Transverse colon (tissue), 4 donors: ENCODE data around the gene B4GALT2. TPM values are rescaled to one million over a fixed set of nuclear protein-coding genes. Genes with fewer than 3 reads are reported as not detected.

Experiments
- DNase-seq: peaks from one replicate; pipeline ENCODE4 v3.0.0-alpha.2; 2019
- H3K27ac ChIP-seq, 4 donors: fragments of 200-600 bp; sonication (generic); 2 replicates each; pipeline ENCODE4 v1.5.1; 2016 to 2018; ENCODE audit warnings: inconsistent platforms in 4 of 4
- H3K27me3 ChIP-seq: fragments of 200-600 bp; sonication (generic); 2 replicates; pipeline ENCODE4 v1.5.1; 2017; ENCODE audit warnings: inconsistent platforms
- H3K36me3 ChIP-seq, 4 donors: fragments of 200-600 bp; sonication (generic); 2 replicates each; pipeline ENCODE4 v1.5.1; 2017 to 2019; ENCODE audit warnings: inconsistent platforms in 4 of 4
- H3K4me1 ChIP-seq, 4 donors: fragments of 200-600 bp; sonication (generic); 2 replicates each; pipeline ENCODE4 v1.5.1; 2017 to 2020; ENCODE audit warnings: inconsistent platforms in 4 of 4
- H3K4me3 ChIP-seq, 4 donors: fragments of 200-600 bp; sonication (generic); 1 replicate in 1 of 4; 2 replicates in 3 of 4; pipeline versions ENCODE4 v1.5.1 to v1.6.1; 2017 to 2019; ENCODE audit warnings: inconsistent platforms in 4 of 4
- H3K9me3 ChIP-seq, 2 donors: fragments of 200-600 bp; sonication (generic); 2 replicates each; pipeline ENCODE4 v1.5.1; 2017 to 2019; ENCODE audit warnings: inconsistent platforms in 2 of 2
- EP300 ChIP-seq: sonication (generic); formaldehyde crosslinking; IDR thresholded peaks from one replicate; pipeline ENCODE4 v1.6.1; 2017; ENCODE audit warnings: antibody characterized with exemption, low read depth
- POLR2A ChIP-seq: fragments of 450-650 bp; IDR thresholded peaks from one replicate; pipeline ENCODE4 v1.6.1; 2016; ENCODE audit warnings: antibody characterized with exemption, mild to moderate bottlenecking, moderate library complexity
- POLR2AphosphoS5 ChIP-seq, 3 donors: sonication (generic); formaldehyde crosslinking; IDR thresholded peaks; one replicate each; pipeline ENCODE4 v1.6.1; 2016; ENCODE audit warnings: antibody characterized with exemption in 3 of 3
- WGBS, 2 donors: methylation state at CpG; one replicate each; pipeline ENCODE4 v1.1.5; 2018; ENCODE audit warnings: low coverage in 1 of 2; 5-methylcytosine and 5-hydroxymethylcytosine counted together
- in situ Hi-C, 4 donors: fragments of 200-750 bp; cut with MboI; loops; one replicate each; pipeline versions ENCODE4 v1.15.0 to v1.15.1; 2017; ENCODE audit warnings: low sequenced_read_pairs in 3 of 4, low pct_ligation_motif_present in 1 of 4, low pct_unique_long_range_greater_than_20kb in 1 of 4
- intact Hi-C: fragments of 100-400 bp; cut with DNase I; formaldehyde crosslinking; loops from one replicate; pipeline ENCODE4 v1.15.1; 2023; ENCODE audit warnings: low total_unique reads
- total RNA-seq, 4 donors: library from RNA; depleted of rRNA; stranded (reverse); fragments of >200 nt; gene quantifications; one replicate each; pipeline ENCODE4 v1.1.0, GENCODE V29; 2016
- TF ChIP-seq, protein P1 (sequence below), 5 experiments: fragments of 200-600 bp in 3 of 5; fragments of 450-650 bp in 2 of 5; sonication (generic) in 3 of 5; IDR thresholded peaks; 1 replicate in 2 of 5; 2 replicates in 3 of 5; pipeline ENCODE4 v1.5.1; 2016 to 2017; ENCODE audit warnings: antibody characterized with exemption in 5 of 5, inconsistent platforms in 3 of 5, mild to moderate bottlenecking in 2 of 5, moderate library complexity in 1 of 5

The B4GALT2 gene
- total RNA-seq, 4 donors from 2014 or later, result 16.5 to 19.5 (median 18.6) TPM

DNA sequence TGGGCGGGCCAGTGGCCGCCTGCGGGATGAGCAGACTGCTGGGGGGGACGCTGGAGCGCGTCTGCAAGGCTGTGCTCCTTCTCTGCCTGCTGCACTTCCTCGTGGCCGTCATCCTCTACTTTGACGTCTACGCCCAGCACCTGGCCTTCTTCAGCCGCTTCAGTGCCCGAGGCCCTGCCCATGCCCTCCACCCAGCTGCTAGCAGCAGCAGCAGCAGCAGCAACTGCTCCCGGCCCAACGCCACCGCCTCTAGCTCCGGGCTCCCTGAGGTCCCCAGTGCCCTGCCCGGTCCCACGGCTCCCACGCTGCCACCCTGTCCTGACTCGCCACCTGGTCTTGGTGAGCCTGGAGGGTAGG lies 2.1 kb downstream of the B4GALT2 start:
- intact Hi-C loops (no loop called here), in situ Hi-C loops (no loop called here)
- no peaks in the 10 kb centered on the region for H3K9me3 ChIP-seq
- peak; percentile 79 for DNase-seq
- TF ChIP-seq POLR2AphosphoS5 (IDR thresholded peaks at IDR 0.05) (peak; percentile 48 to 66 (median 59)), POLR2A (peak; percentile 59), EP300 (no peak)
- TF ChIP-seq, protein P1, sequence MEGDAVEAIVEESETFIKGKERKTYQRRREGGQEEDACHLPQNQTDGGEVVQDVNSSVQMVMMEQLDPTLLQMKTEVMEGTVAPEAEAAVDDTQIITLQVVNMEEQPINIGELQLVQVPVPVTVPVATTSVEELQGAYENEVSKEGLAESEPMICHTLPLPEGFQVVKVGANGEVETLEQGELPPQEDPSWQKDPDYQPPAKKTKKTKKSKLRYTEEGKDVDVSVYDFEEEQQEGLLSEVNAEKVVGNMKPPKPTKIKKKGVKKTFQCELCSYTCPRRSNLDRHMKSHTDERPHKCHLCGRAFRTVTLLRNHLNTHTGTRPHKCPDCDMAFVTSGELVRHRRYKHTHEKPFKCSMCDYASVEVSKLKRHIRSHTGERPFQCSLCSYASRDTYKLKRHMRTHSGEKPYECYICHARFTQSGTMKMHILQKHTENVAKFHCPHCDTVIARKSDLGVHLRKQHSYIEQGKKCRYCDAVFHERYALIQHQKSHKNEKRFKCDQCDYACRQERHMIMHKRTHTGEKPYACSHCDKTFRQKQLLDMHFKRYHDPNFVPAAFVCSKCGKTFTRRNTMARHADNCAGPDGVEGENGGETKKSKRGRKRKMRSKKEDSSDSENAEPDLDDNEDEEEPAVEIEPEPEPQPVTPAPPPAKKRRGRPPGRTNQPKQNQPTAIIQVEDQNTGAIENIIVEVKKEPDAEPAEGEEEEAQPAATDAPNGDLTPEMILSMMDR (IDR thresholded peaks at IDR 0.05), result no peak
- peak overlapping the region; percentile 72 to 85 (median 82) for H3K27ac ChIP-seq
- no peaks in the 10 kb centered on the region for H3K27me3 ChIP-seq
- H3K36me3 ChIP-seq, result peaks cover 0 to 5% (median 0%) of the 10 kb centered on the region in 4 donors
- no peak overlapping the region for H3K4me3 ChIP-seq
- WGBS, 2 donors, result 65% methylated on average over 20 of the region's 20 CpGs; no CpG with 5 or more reads in 1 of the 2 donors
- H3K4me1 ChIP-seq, result peaks cover 27 to 47% (median 43%) of the 10 kb centered on the region in 4 donors

- WGBS, 2 donors, result 89% methylated on average over 20 of the region's 20 CpGs; no CpG with 5 or more reads in 1 of the 2 donors
- peak overlapping the region in 2 of 4 donors; percentile 72 to 83 for H3K27ac ChIP-seq
- intact Hi-C loops, result no loop called here
These were observed 2.6 kb downstream of the B4GALT2 start for GRCh38 chr1:43981636-43982035.

DNA sequence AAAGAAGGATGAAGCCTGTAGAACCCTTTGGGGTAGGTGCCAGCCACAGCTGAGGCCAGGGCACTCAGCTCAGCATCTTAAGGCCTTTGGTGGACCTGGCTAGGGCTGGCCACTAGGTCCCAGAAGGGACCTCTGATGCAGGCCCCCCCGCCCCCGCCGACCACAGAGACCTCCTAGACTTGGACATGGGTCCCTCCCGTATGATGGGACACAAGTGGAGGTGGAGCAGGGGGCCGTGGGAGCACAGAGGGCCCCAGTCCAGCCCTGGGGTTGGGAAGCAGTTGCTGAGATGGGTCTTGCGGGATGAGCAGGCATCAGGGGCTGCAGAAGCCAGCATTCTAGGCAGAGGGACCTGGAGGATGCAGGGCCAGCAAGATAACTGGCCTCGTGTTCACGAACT lies 3.2 kb downstream of the B4GALT2 start:
- in situ Hi-C loops, result no loop called here
- H3K4me3 ChIP-seq, result no peak overlapping the region
- intact Hi-C loops, result no loop called here
- H3K4me1 ChIP-seq, result peaks cover 16 to 41% (median 38%) of the 10 kb centered on the region in 4 donors
- peaks cover 0 to under 1% (median 0%) of the 10 kb centered on the region in 4 donors for H3K36me3 ChIP-seq
- no peaks in the 10 kb centered on the region for H3K27me3 ChIP-seq
- H3K9me3 ChIP-seq, result no peaks in the 10 kb centered on the region
- no peak overlapping the region for H3K27ac ChIP-seq
- no peak for TF ChIP-seq EP300
- TF ChIP-seq, protein P1 (IDR thresholded peaks at IDR 0.05), result no peak
- no peak for TF ChIP-seq POLR2A
- no peak for TF ChIP-seq POLR2AphosphoS5 (IDR thresholded peaks at IDR 0.05)
- no peak for DNase-seq
- 94 to 100% methylated on average over 2 to 8 of the region's 8 CpGs for WGBS, 2 donors

More at GRCh38 chr1:43981636-43982035, 2.6 kb downstream of the B4GALT2 start:
- in situ Hi-C loops, result no loop called here
- H3K4me1 ChIP-seq, result peaks cover 22 to 42% (median 39%) of the 10 kb centered on the region in 4 donors
- peaks cover 0 to 5% (median 0%) of the 10 kb centered on the region in 4 donors for H3K36me3 ChIP-seq
- no peaks in the 10 kb centered on the region for H3K27me3 ChIP-seq
- H3K9me3 ChIP-seq, result no peaks in the 10 kb centered on the region
- no peak for DNase-seq
- TF ChIP-seq POLR2A (no peak), EP300 (no peak), POLR2AphosphoS5 (IDR thresholded peaks at IDR 0.05) (no peak)
- TF ChIP-seq, protein P1 (IDR thresholded peaks at IDR 0.05), result no peak
- no peak overlapping the region for H3K4me3 ChIP-seq

- intact Hi-C loops, result no loop called here
- no peaks in the 10 kb centered on the region for H3K9me3 ChIP-seq
- H3K27me3 ChIP-seq, result no peaks in the 10 kb centered on the region
- in situ Hi-C loops, result no loop called here
- no peak for DNase-seq
- WGBS, 2 donors, result 89 to 100% methylated on average over 1 to 15 of the region's 15 CpGs
- H3K4me3 ChIP-seq, result no peak overlapping the region
- H3K36me3 ChIP-seq, result no peaks in the 10 kb centered on the region
- peaks cover 16 to 44% (median 41%) of the 10 kb centered on the region in 4 donors for H3K4me1 ChIP-seq
- TF ChIP-seq EP300, result no peak
- TF ChIP-seq, protein P1 (IDR thresholded peaks at IDR 0.05), result no peak
- no peak for TF ChIP-seq POLR2A
- no peak for TF ChIP-seq POLR2AphosphoS5 (IDR thresholded peaks at IDR 0.05)
- no peak overlapping the region for H3K27ac ChIP-seq
These were observed 3.8 kb downstream of the B4GALT2 start for GRCh38 chr1:43982808-43983207.
